Measurements from ENCODE around the gene LACTBL1.
"Not testable (repeated sequence)": the region's sequence is repeated elsewhere in the genome, so short reads cannot be mapped to it uniquely, and the experiment has no call there.

Gene LACTBL1, protein sequence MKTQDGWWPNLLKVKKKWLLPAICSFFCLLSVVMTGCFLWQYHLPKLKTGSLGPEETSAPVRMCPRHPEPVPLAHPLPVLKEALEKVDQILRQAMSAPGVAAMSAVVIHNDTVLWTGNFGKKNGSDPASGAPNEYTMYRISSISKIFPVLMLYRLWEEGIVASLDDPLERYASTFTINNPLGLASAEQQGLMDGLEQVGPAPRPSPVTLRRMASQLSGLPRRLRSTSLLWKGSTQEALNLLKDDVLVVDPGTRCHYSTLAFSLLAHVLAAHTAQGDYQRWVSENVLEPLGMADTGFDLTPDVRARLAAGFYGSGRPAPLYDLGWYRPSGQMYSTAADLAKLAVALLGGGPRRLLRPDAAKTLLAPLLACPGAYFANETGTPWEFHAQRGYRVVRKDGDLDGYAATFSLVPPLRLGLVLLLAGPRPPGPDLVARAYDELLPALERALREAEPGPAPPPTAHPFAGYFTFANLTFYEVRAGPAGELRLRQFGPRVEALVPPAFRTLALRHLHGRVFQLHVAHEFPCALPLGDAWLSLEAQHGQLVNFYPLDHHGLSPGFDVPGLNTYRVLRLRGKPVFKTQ

GRCh38 chr1:22972760-22973159 lies at the start of gene LACTBL1:
LACTBL1 (minus strand) TSS chr1:22972866; CDS start chr1:22972316, 550 bp downstream.
- H3K9ac ChIP-seq (ENCODE audit: low read length): no peak within 1 kb of the TSS

GRCh38 chr1:23021834-23022233 lies 49.2 kb upstream of the LACTBL1 start:
- H3K4me3 ChIP-seq (ENCODE audit: low read depth, low read length): peak overlapping the region; percentile 100
- no peak overlapping the region for H3K9ac ChIP-seq (ENCODE audit: low read length)
- H3K9me3 ChIP-seq (ENCODE audit: control insufficient read depth, insufficient read depth, low read depth, low read length): peaks cover 19% of the 10 kb centered on the region; the same call in 1 of the 2 replicates
- no peak overlapping the region for H3K27ac ChIP-seq (ENCODE audit: low read depth, low read length)
- H3K27me3 ChIP-seq (ENCODE audit: control insufficient read depth, insufficient read depth, low read length): no peaks in the 10 kb centered on the region
- no peaks in the 10 kb centered on the region; the same call in 1 of the 2 replicates for H3K36me3 ChIP-seq (ENCODE audit: control insufficient read depth, insufficient read depth, low read length)
- peaks cover 4% of the 10 kb centered on the region; the same call in 1 of the 2 replicates for H3K4me1 ChIP-seq (ENCODE audit: control insufficient read depth, insufficient read depth, low read length)

More at GRCh38 chr1:22972760-22973159, at the start of gene LACTBL1:
- Histone ChIP-seq H3K4me1 (ENCODE audit: control insufficient read depth, insufficient read depth, low read length) (peaks cover 13% of the 10 kb centered on the region), H3K27me3 (ENCODE audit: control insufficient read depth, insufficient read depth, low read length) (peaks cover 11% of the 10 kb centered on the region; the same call in 1 of the 2 replicates), H3K9me3 (ENCODE audit: control insufficient read depth, insufficient read depth, low read depth, low read length) (no peaks in the 10 kb centered on the region), H3K36me3 (ENCODE audit: control insufficient read depth, insufficient read depth, low read length) (no peaks in the 10 kb centered on the region), H3K4me3 (ENCODE audit: low read depth, low read length) (no peak within 1 kb of the TSS), H3K27ac (ENCODE audit: low read depth, low read length) (no peak within 1 kb of the TSS)

DNA sequence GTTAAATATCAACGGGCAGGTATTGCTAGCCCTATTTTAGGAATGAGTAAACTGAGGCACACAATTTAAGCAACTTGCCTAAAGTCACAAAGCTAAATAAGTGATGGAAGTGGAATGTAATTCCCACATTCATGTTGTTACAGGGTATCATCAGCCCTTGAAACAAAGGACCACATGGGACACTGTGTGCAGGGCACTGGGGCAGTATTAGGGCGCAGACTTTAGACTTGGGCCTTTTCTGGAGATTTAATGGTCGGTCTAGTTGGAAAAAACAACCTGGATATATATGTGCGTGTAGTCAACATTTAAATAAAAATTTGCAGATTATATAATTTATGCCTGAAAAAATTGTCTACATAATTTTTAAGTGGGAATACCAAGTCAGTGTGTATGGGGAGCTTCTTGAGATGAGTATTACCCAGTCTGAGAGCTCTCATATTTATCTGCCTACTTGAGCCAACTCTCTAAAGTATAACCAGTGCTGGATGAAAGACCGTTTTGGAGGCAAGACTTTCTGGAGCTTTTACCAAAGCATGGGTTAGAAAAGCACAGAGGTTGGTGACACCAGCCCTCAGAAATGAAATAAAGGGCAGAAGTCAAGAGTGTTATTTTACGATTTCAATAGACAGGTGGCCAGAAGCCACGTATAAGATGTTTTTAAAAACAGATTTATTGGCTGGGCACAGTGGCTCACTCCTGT lies 48.2 kb upstream of the LACTBL1 start:
- Histone ChIP-seq H3K4me1 (ENCODE audit: control insufficient read depth, insufficient read depth, low read length) (no peaks in the 10 kb centered on the region), H3K27me3 (ENCODE audit: control insufficient read depth, insufficient read depth, low read length) (no peaks in the 10 kb centered on the region), H3K9me3 (ENCODE audit: control insufficient read depth, insufficient read depth, low read depth, low read length) (peaks cover 19% of the 10 kb centered on the region; the same call in 1 of the 2 replicates), H3K4me3 (ENCODE audit: low read depth, low read length) (peak overlapping the region; percentile 100), H3K36me3 (ENCODE audit: control insufficient read depth, insufficient read depth, low read length) (no peaks in the 10 kb centered on the region; the same call in 1 of the 2 replicates), H3K9ac (ENCODE audit: low read length) (peak overlapping the region; percentile 98), H3K27ac (ENCODE audit: low read depth, low read length) (peak overlapping the region; percentile 93; the same call in 1 of the 2 replicates)

- Histone ChIP-seq H3K27ac (ENCODE audit: low read depth, low read length) (peak overlapping the region; percentile 93), H3K9ac (ENCODE audit: low read length) (peak overlapping the region; percentile 98), H3K9me3 (ENCODE audit: control insufficient read depth, insufficient read depth, low read depth, low read length) (peaks cover 19% of the 10 kb centered on the region; the same call in 1 of the 2 replicates), H3K36me3 (ENCODE audit: control insufficient read depth, insufficient read depth, low read length) (no peaks in the 10 kb centered on the region; the same call in 1 of the 2 replicates), H3K27me3 (ENCODE audit: control insufficient read depth, insufficient read depth, low read length) (no peaks in the 10 kb centered on the region), H3K4me3 (ENCODE audit: low read depth, low read length) (peak overlapping the region; percentile 100), H3K4me1 (ENCODE audit: control insufficient read depth, insufficient read depth, low read length) (no peaks in the 10 kb centered on the region)
These were observed 47.4 kb upstream of the LACTBL1 start for GRCh38 chr1:23019863-23020625.

GRCh38 chr1:23019094-23019862 lies 46.6 kb upstream of the LACTBL1 start, which contains the start of gene KDM1A:
KDM1A (plus strand) TSS chr1:23019468; CDS start chr1:23019597, 129 bp downstream.
- H3K9ac ChIP-seq (ENCODE audit: low read length): peak within 1 kb of the TSS; percentile 98
- no peaks in the 10 kb centered on the region for H3K4me1 ChIP-seq (ENCODE audit: control insufficient read depth, insufficient read depth, low read length)
- H3K36me3 ChIP-seq (ENCODE audit: control insufficient read depth, insufficient read depth, low read length): no peaks in the 10 kb centered on the region; the same call in 1 of the 2 replicates
- H3K27me3 ChIP-seq (ENCODE audit: control insufficient read depth, insufficient read depth, low read length): no peaks in the 10 kb centered on the region
- peak within 1 kb of the TSS; percentile 93 for H3K27ac ChIP-seq (ENCODE audit: low read depth, low read length)
- peak within 1 kb of the TSS; percentile 100 for H3K4me3 ChIP-seq (ENCODE audit: low read depth, low read length)
- H3K9me3 ChIP-seq (ENCODE audit: control insufficient read depth, insufficient read depth, low read depth, low read length): peaks cover 19% of the 10 kb centered on the region; the same call in 1 of the 2 replicates

DNA sequence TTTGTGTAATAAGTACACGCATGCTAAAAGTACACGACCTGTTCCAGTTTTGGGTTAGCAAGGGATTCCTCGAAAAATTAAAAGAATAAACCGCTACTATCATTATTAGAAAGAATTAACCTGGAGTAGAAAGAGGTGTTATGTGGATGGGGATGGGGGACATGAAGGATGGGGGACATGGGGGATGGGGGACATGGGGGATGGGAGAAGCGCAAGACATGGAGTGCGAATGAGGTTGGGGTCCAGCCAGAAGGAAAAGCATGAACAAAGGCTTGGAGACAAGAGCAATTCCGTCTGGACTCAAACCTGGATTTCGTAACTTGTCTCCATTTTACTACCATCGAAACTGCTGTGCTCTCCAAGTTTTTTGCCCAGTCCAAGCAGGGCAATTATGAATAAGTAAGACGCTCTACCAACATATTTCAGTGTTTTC lies 46.0 kb upstream of the LACTBL1 start:
- Histone ChIP-seq H3K27ac (ENCODE audit: low read depth, low read length) (peak overlapping the region; percentile 71; the same call in 1 of the 2 replicates), H3K4me3 (ENCODE audit: low read depth, low read length) (peak overlapping the region; percentile 100), H3K4me1 (ENCODE audit: control insufficient read depth, insufficient read depth, low read length) (peaks cover 6% of the 10 kb centered on the region)

GRCh38 chr1:23013657-23014056 lies 41.0 kb upstream of the LACTBL1 start:
- peak overlapping the region; percentile 30 for H3K9ac ChIP-seq (ENCODE audit: low read length)
- no peak overlapping the region for H3K27ac ChIP-seq (ENCODE audit: low read depth, low read length)
- H3K9me3 ChIP-seq (ENCODE audit: control insufficient read depth, insufficient read depth, low read depth, low read length): no peaks in the 10 kb centered on the region
- no peaks in the 10 kb centered on the region for H3K27me3 ChIP-seq (ENCODE audit: control insufficient read depth, insufficient read depth, low read length)
- peaks cover 9% of the 10 kb centered on the region for H3K4me1 ChIP-seq (ENCODE audit: control insufficient read depth, insufficient read depth, low read length)
- H3K36me3 ChIP-seq (ENCODE audit: control insufficient read depth, insufficient read depth, low read length): no peaks in the 10 kb centered on the region
- no peak overlapping the region for H3K4me3 ChIP-seq (ENCODE audit: low read depth, low read length)

More for the DNA sequence above, 46.0 kb upstream of the LACTBL1 start:
- H3K36me3 ChIP-seq (ENCODE audit: control insufficient read depth, insufficient read depth, low read length): no peaks in the 10 kb centered on the region; the same call in 1 of the 2 replicates
- H3K9me3 ChIP-seq (ENCODE audit: control insufficient read depth, insufficient read depth, low read depth, low read length): peaks cover 16% of the 10 kb centered on the region; the same call in 1 of the 2 replicates
- H3K9ac ChIP-seq (ENCODE audit: low read length): peak overlapping the region; percentile 98
- H3K27me3 ChIP-seq (ENCODE audit: control insufficient read depth, insufficient read depth, low read length): no peaks in the 10 kb centered on the region

- H3K9me3 ChIP-seq (ENCODE audit: control insufficient read depth, insufficient read depth, low read depth, low read length); H3K36me3 ChIP-seq (ENCODE audit: control insufficient read depth, insufficient read depth, low read length); H3K27ac ChIP-seq (ENCODE audit: low read depth, low read length); H3K4me3 ChIP-seq (ENCODE audit: low read depth, low read length); H3K9ac ChIP-seq (ENCODE audit: low read length); H3K4me1 ChIP-seq (ENCODE audit: control insufficient read depth, insufficient read depth, low read length); H3K27me3 ChIP-seq (ENCODE audit: control insufficient read depth, insufficient read depth, low read length): not testable (repeated sequence)
These were observed 37.4 kb upstream of the LACTBL1 start for GRCh38 chr1:23010025-23010424.

GRCh38 chr1:23008901-23009300 lies 36.2 kb upstream of the LACTBL1 start:
- H3K4me1 ChIP-seq (ENCODE audit: control insufficient read depth, insufficient read depth, low read length): peaks cover 6% of the 10 kb centered on the region
- no peak overlapping the region for H3K9ac ChIP-seq (ENCODE audit: low read length)

More at GRCh38 chr1:23008901-23009300, 36.2 kb upstream of the LACTBL1 start:
- Histone ChIP-seq H3K36me3 (ENCODE audit: control insufficient read depth, insufficient read depth, low read length) (no peaks in the 10 kb centered on the region), H3K27me3 (ENCODE audit: control insufficient read depth, insufficient read depth, low read length) (no peaks in the 10 kb centered on the region), H3K9me3 (ENCODE audit: control insufficient read depth, insufficient read depth, low read depth, low read length) (no peaks in the 10 kb centered on the region), H3K4me3 (ENCODE audit: low read depth, low read length) (no peak overlapping the region), H3K27ac (ENCODE audit: low read depth, low read length) (no peak overlapping the region)
